Right cardiac atrium (tissue), 5 donors: ENCODE measurements around the gene BCOR. TPM values are rescaled to one million over a fixed set of nuclear protein-coding genes. Genes with fewer than 3 reads are reported as not detected.

Experiments used
- ATAC-seq, 2 donors: fragments of 200-7000 bp; cut with Tn5 transposase; one replicate each; pipeline versions ENCODE4 v1.8.0 to v1.9.1; 2020; ENCODE audit warnings: moderate library complexity in 2 of 2, mild to moderate bottlenecking in 1 of 2
- DNase-seq, 3 donors: peaks; one replicate each; pipeline ENCODE4 v3.0.0-alpha.2; 2020
- H3K27ac ChIP-seq: one replicate; pipeline ENCODE4 v1.5.1; 2013; ENCODE audit warnings: mild to moderate bottlenecking, low read length, control low read depth, moderate library complexity
- H3K27me3 ChIP-seq: one replicate; pipeline ENCODE4 v1.6.1; 2013; ENCODE audit not compliant: control insufficient read depth, insufficient read depth
- H3K4me1 ChIP-seq: one replicate; pipeline ENCODE4 v1.6.1; 2013; ENCODE audit warnings: low read length; ENCODE audit not compliant: control insufficient read depth, insufficient read depth
- H3K4me3 ChIP-seq: one replicate; pipeline ENCODE4 v1.5.1; 2013; ENCODE audit warnings: low read length, control low read depth
- H3K9me3 ChIP-seq: one replicate; pipeline ENCODE4 v1.6.1; 2013; ENCODE audit warnings: low read length; ENCODE audit not compliant: control insufficient read depth
- WGBS: extraction: QIAGEN DNeasy Blood & Tissue Kit; methylation state at CpG from one replicate; pipeline ENCODE4 v1.1.7; 2013; 5-methylcytosine and 5-hydroxymethylcytosine counted together
- intact Hi-C, 4 donors: fragments of 100-400 bp; cut with DNase I; formaldehyde crosslinking; loops; one replicate each; pipeline versions ENCODE4 v1.11.0 to v1.14.0; 2022 to 2023
- polyA plus RNA-seq: library from polyadenylated mRNA; stranded (reverse); fragments of 200-250 nt; gene quantifications from one replicate; pipeline ENCODE4 v1.2.3, GENCODE V29; 2013
- total RNA-seq, 4 donors: library from RNA; stranded (reverse); fragmentation: NEBNext Ultra II Directional; extraction: Animal tissue kit (Norgen Biotek cat#: 25700); gene quantifications; one replicate each; pipeline ENCODE4 v1.2.1, GENCODE V29; 2021
- donor health status: healthy with polysubstance abuse.
- donor health status: DM: no; HTN: yes; CAD: no.
- donor health status: DM: no; HTN: no; CAD: no.
- donor health status: DM: no; HTN: yes; CAD: no; lungs with severe emphysema.
- donor health status: DM: yes; HTN: yes; CAD: no.

Gene BCOR
- total and polyA plus RNA-seq, 5 donors: 11.1 to 30.1 (median 18.3) TPM

DNA sequence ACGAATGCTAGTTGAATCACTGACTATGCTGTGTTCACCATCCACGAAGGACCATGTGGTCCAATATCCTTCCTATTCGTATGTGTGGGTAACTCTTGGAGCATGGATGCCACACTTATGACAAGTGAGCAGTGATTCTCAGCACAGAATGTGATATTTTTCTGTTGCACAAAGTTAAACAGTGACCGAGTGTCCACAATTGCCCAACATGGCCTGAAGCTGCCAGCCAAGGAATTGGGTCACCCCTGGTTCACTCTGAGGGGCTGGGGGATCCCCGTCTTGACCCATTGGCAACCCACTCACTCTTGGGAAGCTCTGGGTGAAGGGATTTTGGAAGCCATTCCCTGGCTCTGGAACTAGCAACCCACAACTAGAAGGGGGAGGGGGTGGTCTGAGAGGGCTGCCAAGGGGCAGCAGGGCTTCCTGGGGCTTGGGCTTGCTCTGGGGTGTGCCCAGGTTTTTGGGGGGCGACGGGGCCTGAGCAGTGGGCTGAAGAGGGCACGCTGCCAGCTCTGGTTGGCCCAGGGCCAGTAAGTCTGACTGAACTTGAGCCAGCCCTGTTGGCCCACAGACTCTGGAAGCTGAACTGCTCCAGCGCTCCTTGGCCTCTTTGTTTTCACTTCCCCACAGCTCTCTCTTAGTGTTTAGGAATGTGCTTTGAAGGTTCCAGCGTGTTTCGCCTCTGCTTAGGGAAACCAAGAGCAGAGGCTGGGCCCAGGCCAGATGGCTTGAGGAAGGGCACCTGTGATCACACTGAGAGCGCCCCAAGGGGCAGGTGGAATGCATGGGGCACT is 43.1 kb upstream of the BCOR start:
- Histone ChIP-seq H3K4me3 (no peak overlapping the region), H3K9me3 (no peaks in the 10 kb centered on the region), H3K27me3 (no peaks in the 10 kb centered on the region), H3K27ac (peak overlapping the region; percentile 59), H3K4me1 (peaks cover 6% of the 10 kb centered on the region)
- 26% methylated on average over 12 of the region's 12 CpGs for WGBS
- ATAC-seq: peak; percentile 80 to 83
- intact Hi-C loops: no loop called here
- DNase-seq: peak; percentile 53 to 75 (median 73)

DNA sequence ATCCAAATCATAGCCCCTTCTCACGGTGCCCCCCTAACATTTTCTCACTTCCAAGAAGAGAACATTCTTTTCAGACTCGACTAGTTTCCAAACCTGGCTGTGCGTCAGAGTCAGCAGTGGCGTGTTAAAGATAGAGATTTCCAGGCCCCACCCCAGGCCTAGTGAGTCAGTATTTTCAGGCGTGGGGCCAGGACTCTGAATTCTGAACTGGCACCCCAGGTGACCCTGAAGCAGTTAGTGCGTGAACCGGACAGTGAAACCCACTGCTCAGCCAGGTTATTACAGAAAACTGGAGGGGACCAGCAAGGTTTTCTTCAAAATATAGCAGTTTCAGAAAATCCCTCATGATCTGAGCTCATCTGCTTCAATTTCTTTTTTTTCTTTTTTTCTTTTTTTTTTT is 35.0 kb upstream of the BCOR start:
- H3K27ac ChIP-seq: peak overlapping the region; percentile 85
- intact Hi-C loops: no loop called here

DNA sequence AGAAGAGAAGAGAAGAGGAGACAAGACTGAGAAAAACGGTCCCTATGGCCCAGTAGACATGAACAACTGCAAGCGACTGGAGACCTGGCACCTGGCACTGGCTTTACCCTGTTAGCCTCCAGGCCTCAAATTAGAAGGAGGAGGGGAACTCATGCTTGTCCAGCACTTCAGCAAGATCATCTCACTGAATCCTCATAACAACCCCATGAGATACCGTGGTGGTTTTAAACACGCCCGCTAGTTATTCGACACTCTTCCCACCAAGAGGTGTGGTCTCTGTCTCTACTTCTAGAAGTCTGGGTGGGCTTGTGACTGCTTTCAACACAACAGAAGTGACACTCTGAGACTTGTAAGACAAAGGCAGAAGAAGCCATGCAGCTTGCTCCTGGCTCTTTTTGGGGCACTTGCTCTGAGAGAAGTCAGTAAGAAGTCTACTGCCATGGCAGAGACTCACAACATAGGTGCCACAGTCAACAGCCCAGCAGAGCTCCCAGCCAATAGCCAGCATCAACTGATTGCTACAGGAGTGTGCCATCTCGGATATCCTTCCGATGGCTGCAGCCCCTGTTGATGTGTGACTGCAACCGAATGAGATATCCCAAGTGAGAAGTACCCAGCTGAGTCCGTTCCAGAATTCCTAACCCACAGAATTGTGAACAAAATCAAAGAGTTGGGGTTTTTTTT is 34.0 kb upstream of the BCOR start:
- WGBS: 71% methylated on average over 10 of the region's 10 CpGs
- Histone ChIP-seq H3K27ac (peak overlapping the region; percentile 85), H3K4me1 (peaks cover 2% of the 10 kb centered on the region), H3K27me3 (no peaks in the 10 kb centered on the region), H3K9me3 (no peaks in the 10 kb centered on the region), H3K4me3 (no peak overlapping the region)
- DNase-seq: no peak
- intact Hi-C loops: no loop called here
- peak; percentile 60 to 73 for ATAC-seq

More for the DNA sequence above, 35.0 kb upstream of the BCOR start:
- DNase-seq: peak; percentile 79 to 82 (median 80)
- Histone ChIP-seq H3K27me3 (no peaks in the 10 kb centered on the region), H3K4me3 (no peak overlapping the region), H3K4me1 (peaks cover 2% of the 10 kb centered on the region), H3K9me3 (no peaks in the 10 kb centered on the region)
- WGBS: 23% methylated on average over 7 of the region's 7 CpGs
- peak; percentile 87 to 95 for ATAC-seq

DNA sequence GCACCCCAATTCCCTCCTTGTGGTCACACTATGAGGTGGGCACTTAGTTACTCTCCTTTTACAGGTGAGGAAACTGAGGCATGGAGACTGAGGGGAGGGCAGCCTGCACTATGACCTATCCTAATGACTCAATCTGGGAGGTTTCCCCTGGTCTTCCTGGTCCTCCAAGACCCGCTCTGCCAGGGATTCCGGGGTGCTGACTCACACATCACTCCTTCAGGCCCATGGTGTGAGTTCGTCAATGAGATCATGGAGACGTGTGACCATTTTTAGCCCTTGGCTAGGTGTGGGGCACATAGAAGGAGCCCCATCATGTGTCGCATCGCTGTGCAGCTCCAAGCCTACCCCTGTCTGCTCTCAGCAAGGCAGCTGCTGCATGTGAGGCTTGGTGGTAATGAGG is 32.4 kb upstream of the BCOR start:
- 79% methylated on average over 6 of the region's 6 CpGs for WGBS
- no peak overlapping the region for H3K27ac ChIP-seq
- intact Hi-C loops: no loop called here
- H3K9me3 ChIP-seq: no peaks in the 10 kb centered on the region
- ATAC-seq: no peak
- peaks cover 2% of the 10 kb centered on the region for H3K4me1 ChIP-seq
- no peak overlapping the region for H3K4me3 ChIP-seq
- H3K27me3 ChIP-seq: no peaks in the 10 kb centered on the region
- DNase-seq: no peak

DNA sequence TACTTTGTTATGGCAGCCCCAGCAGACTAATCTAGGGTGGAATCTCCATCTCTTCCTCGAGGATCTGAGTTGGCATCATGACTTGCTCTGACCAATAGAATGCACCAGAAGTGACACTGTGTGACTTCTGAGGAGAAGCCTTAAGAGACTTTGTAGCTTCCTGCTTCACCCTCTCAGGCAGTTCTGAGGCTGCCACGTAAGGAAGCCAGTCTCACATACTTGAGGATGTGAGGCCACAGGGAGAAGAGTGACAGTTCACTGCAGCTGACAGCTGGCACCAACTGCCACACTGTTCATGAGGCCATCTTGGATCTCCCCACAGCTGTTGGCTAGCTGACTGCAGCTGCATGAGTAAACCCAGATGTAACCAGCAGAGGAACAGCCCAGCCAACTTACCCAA is 29.3 kb upstream of the BCOR start:
- DNase-seq (no peak), ATAC-seq (no peak)
- WGBS: 69% methylated on average over 2 of the region's 2 CpGs
- no peaks in the 10 kb centered on the region for H3K27me3 ChIP-seq
- H3K9me3 ChIP-seq: no peaks in the 10 kb centered on the region
- no peaks in the 10 kb centered on the region for H3K4me1 ChIP-seq
- H3K4me3 ChIP-seq: no peak overlapping the region
- intact Hi-C loops: no loop called here
- H3K27ac ChIP-seq: no peak overlapping the region

DNA sequence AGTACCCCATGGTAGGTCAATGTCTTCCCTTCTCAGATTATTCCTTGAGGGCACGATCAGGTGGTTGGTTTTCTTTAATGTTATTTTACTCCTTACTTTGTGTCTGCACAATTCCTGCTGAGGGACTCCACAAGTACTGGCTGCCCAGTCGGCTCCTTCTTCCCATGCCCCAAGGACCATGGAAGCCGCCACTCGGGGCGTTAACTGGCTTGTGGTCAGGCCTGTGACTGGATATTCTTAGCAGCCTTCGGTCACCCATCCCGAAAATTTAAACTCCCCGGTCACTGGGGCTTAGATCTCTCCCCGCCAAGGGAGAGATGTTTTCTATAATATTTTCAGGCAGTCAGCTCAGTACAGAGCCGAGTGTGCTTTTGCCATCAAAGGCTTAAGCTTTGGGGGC is 24.7 kb upstream of the BCOR start:
- Histone ChIP-seq H3K27me3 (no peaks in the 10 kb centered on the region), H3K27ac (no peak overlapping the region), H3K9me3 (no peaks in the 10 kb centered on the region), H3K4me3 (no peak overlapping the region), H3K4me1 (no peaks in the 10 kb centered on the region)
- intact Hi-C loops: no loop called here
- ATAC-seq (no peak), DNase-seq (no peak)
- 95% methylated on average over 10 of the region's 10 CpGs for WGBS

DNA sequence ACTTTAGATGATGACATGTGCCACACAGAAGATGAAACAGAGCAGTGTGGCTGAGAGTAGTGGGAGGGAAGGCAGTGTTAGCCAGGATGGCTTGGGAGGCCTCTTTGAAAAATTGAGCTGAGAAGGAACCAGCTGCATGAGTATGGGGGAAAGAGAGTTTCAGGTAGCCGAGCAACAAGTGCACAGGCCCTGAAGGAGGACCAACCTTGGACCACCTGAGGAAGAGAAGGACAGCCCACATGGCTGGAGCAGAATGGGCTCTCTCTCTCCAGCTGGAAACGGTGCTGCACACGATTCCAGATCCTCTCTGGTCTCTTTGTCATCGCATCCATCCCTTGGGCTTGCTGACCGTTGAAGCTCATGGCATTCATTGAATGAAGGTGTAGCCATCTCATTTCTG is 23.9 kb upstream of the BCOR start:
- H3K4me3 ChIP-seq: no peak overlapping the region
- DNase-seq (no peak), ATAC-seq (no peak)
- no peak overlapping the region for H3K27ac ChIP-seq
- H3K27me3 ChIP-seq: no peaks in the 10 kb centered on the region
- WGBS: 91% methylated on average over 5 of the region's 5 CpGs
- H3K9me3 ChIP-seq: no peaks in the 10 kb centered on the region
- intact Hi-C loops: no loop called here
- H3K4me1 ChIP-seq: no peaks in the 10 kb centered on the region

DNA sequence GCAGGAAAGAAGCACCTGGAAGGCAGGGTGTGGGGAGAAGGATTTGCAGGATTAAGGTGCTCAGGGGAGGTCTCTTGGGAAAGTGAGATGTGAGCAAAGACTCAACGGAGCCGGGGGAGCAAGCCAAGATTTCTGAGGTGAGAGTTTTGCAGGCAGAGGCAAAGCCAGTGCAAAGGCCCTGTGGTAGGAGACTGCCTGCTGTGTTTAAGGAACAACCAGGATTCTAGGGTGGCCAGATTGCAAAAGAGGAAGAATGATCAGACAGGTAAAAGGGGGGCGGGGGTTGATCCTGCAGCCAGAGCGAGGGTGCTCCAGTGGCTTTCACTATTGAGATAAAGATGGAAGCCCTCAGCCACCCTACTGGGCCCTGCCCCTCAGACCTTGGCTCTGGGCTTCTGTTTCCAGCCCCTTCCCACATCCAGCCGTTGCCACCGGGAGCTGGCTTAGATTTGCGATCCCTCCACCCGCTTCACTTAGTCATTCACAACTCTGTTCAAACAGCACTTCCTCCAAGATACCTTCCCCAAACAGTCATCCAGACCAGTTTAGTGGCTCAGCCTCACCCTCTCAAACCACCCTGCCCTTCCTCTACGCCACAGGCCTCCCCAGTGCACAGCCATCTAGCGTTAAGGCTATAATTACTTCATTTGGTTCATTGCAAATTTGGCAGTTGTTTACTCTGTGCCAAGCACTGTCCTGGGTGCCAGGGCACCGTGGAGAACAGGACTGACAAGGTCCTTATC is 23.3 kb upstream of the BCOR start:
- no peak for ATAC-seq
- intact Hi-C loops: no loop called here
- 90% methylated on average over 11 of the region's 11 CpGs for WGBS

DNA sequence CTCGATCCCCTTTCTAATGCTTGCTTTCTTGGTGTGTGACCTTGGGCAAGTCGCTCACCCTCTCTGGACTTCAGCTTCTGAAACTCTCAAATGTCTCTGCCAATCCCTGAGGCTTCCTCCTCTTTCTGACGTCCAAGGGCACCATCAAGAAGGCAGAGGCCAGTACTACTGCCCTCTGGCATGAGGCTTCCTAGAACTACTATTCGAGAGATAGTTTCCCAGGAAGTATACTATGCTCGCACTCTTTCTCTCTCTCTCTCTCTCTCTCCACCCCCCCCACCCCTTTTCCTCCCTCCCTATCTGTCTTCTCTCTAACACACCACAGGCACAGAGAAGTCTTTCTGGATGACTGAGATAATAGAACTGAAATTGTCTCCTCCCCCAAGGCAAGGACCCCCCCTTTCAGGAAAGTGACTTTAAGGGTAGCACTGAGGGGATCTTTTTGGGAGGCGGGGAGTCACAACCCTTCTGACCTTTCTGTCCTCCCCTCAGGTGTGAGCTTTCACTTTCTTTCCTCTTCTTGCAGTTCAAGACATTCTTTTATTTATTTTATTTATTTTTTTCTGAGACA is 20.0 kb upstream of the BCOR start:
- H3K27ac ChIP-seq: no peak overlapping the region
- intact Hi-C loops: no loop called here
- DNase-seq (no peak), ATAC-seq (no peak)
- H3K4me1 ChIP-seq: no peaks in the 10 kb centered on the region
- H3K27me3 ChIP-seq: no peaks in the 10 kb centered on the region
- 71% methylated on average over 6 of the region's 6 CpGs for WGBS
- H3K4me3 ChIP-seq: no peak overlapping the region
- H3K9me3 ChIP-seq: no peaks in the 10 kb centered on the region

More for the DNA sequence above, 23.3 kb upstream of the BCOR start:
- Histone ChIP-seq H3K4me1 (no peaks in the 10 kb centered on the region), H3K4me3 (no peak overlapping the region), H3K27me3 (no peaks in the 10 kb centered on the region), H3K9me3 (no peaks in the 10 kb centered on the region), H3K27ac (no peak overlapping the region)
- DNase-seq: no peak

DNA sequence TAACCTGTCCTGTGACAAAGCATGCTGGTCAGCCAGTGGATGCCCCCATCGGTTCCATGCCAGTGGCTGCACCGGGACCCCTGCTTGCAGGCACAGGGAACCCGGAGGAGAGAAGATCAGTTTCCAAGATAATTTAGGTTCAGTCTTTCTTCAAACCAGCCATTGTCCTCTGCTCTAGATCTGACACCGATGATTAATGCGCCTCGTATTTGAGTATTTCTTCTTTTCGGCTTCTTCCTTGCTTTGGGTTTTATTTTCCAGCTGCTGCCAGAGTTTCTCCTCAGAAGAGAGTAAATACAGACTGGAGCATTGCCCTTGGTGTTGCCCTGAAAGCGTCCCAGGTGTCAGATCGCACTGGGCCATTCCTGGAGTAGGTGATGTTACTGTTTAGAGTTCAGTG is 19.2 kb upstream of the BCOR start:
- intact Hi-C loops: no loop called here
- H3K4me3 ChIP-seq: no peak overlapping the region
- no peaks in the 10 kb centered on the region for H3K27me3 ChIP-seq
- DNase-seq: no peak
- no peak for ATAC-seq
- H3K27ac ChIP-seq: no peak overlapping the region
- no peaks in the 10 kb centered on the region for H3K9me3 ChIP-seq
- H3K4me1 ChIP-seq: no peaks in the 10 kb centered on the region
- 95% methylated on average over 9 of the region's 9 CpGs for WGBS

DNA sequence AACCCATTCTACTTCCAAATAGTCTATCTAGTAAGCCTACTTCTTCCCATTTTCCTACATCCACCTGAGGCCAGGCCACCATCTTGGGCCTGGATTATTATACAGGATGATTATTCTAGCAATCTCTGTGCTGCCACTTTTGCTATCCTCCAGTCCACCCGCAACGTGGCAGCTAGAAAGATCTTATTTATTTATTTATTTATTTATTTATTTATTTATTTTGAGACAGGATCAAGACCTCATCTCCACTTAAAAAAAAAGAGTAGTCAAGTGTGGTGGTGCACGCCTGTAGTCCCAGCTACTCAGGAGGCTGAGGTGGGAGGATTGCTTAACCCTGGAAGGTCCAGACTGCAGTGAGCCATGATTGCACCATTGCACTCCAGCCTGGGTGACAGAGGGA is 15.2 kb upstream of the BCOR start:
- DNase-seq: no peak
- Histone ChIP-seq H3K4me1 (no peaks in the 10 kb centered on the region), H3K4me3 (no peak overlapping the region), H3K27ac (no peak overlapping the region), H3K9me3 (no peaks in the 10 kb centered on the region), H3K27me3 (no peaks in the 10 kb centered on the region)
- WGBS: 92% methylated on average over 3 of the region's 3 CpGs
- intact Hi-C loops: loop anchor here in 1 of 4 donors (5.0 kb wide), 1 partner anchor 34 kb away; no protein-coding TSS in a partner anchor
- no peak for ATAC-seq
